Loucy (cell line): Measurements from ENCODE around the gene HERC2.

Experiments used
- EZH2phosphoT487 ChIP-seq: fragments of 200-600 bp; IDR thresholded peaks from 2 replicates; pipeline ENCODE4 v1.6.1; 2018; ENCODE audit warnings: antibody characterized with exemption, mild to moderate bottlenecking, moderate library complexity, borderline replicate concordance
- TF ChIP-seq, protein P1 (sequence below): fragments of 200-600 bp; sonication (generic); conservative IDR thresholded peaks from 2 replicates; pipeline ENCODE4 v1.5.1; 2014; ENCODE audit warnings: mild to moderate bottlenecking, antibody characterized with exemption, low read length

DNA sequence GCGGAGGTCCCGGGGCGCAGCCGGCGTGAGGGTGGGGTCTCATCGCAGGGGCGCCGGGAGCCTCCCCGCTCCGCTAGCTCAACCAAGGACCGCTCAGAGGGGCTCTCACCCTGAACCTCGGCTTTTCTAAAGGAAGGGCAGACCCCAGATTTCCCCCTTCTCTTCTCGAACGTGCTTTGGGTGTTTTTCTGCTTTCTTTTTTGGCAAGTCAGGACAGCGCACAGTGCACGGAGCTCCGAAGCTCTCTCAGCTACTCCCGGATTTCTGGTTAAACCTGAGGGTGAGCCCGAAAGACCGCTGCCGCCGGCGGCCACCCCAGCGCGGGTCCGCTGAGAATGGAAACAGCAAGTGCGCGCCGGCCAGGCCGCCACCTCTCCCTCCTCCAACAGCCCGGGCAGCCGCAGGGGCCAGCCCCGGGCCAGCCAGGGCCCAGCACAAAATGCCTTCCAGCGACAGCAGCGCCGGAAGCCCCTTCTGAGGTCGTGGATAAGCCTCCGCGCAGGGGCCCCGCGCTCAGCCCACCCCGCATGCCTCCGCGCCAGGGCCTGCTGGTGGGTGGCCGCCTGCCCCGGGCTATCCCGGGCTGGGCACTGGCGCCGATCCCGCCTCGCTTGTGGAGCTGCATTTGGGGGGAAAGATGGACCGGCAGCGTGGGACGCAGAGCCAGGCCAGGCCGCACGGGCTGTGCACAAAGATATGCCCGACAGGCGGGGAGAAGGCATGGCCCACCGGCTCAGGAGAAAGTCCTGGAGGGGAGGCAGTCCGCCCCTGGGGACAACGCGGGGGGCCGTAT is 214.7 kb downstream of the HERC2 start:
- TF ChIP-seq, protein P1, sequence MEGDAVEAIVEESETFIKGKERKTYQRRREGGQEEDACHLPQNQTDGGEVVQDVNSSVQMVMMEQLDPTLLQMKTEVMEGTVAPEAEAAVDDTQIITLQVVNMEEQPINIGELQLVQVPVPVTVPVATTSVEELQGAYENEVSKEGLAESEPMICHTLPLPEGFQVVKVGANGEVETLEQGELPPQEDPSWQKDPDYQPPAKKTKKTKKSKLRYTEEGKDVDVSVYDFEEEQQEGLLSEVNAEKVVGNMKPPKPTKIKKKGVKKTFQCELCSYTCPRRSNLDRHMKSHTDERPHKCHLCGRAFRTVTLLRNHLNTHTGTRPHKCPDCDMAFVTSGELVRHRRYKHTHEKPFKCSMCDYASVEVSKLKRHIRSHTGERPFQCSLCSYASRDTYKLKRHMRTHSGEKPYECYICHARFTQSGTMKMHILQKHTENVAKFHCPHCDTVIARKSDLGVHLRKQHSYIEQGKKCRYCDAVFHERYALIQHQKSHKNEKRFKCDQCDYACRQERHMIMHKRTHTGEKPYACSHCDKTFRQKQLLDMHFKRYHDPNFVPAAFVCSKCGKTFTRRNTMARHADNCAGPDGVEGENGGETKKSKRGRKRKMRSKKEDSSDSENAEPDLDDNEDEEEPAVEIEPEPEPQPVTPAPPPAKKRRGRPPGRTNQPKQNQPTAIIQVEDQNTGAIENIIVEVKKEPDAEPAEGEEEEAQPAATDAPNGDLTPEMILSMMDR: no peak
- TF ChIP-seq EZH2phosphoT487: no peak
